Sigmoid colon (tissue), 4 donors: ENCODE results near the gene NUTM2E.
"Not testable (repeated sequence)": the region's sequence is repeated elsewhere in the genome, so short reads cannot be mapped to it uniquely, and the experiment has no call there.

ENCODE experiments used
- CTCF ChIP-seq, 4 experiments: fragments of 450-650 bp in 3 of 4; fragments of 200-600 bp in 1 of 4; IDR thresholded peaks; one replicate each; pipeline ENCODE4 v1.5.1; 2016 to 2019; ENCODE audit warnings: antibody characterized with exemption in 4 of 4, mild to moderate bottlenecking in 3 of 4, moderate library complexity in 2 of 4
- EP300 ChIP-seq, 4 donors: sonication (generic); formaldehyde crosslinking; IDR thresholded peaks; one replicate each; pipeline ENCODE4 v1.6.1; 2017; ENCODE audit warnings: antibody characterized with exemption in 4 of 4
- POLR2A ChIP-seq, 2 donors: fragments of 450-650 bp; IDR thresholded peaks; one replicate each; pipeline ENCODE4 v1.6.1; 2016; ENCODE audit warnings: antibody characterized with exemption in 2 of 2, mild to moderate bottlenecking in 2 of 2, moderate library complexity in 2 of 2

DNA sequence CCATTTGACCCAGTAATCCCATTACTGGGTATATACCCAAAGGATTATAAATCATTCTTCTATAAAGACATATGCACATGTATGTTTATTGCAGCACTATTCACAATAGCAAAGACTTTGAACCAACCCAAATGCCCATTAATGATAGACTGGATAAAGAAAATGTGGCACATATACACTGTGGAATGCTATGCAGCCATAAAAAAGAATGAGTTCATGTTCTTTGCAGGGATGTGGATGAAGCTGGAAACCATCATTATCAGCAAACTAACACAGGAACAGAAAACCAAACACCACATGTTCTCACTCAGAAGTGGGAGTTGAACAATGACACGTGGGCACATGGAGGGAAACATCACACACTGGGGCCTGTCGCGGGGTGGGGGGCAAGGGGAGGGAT lies 7.3 kb downstream of the NUTM2E start:
- not testable (repeated sequence) for TF ChIP-seq CTCF, POLR2A, EP300 (IDR thresholded peaks at IDR 0.05)
